NCI-H1105 treated with DMSO at 0.1 percent for 48 hours (cell line): ENCODE data around the gene MID2.
"Not testable (repeated sequence)": the region's sequence is repeated elsewhere in the genome, so short reads cannot be mapped to it uniquely, and the experiment has no call there.

Source experiments
- DNase-seq: peaks from one replicate; lab custom pipeline; 2025; lab: John Stamatoyannopoulos, UW

Gene MID2

GRCh38 chrX:107940095-107940494 is 114.4 kb downstream of the MID2 start:
- DNase-seq: no peak

- not testable (repeated sequence) for DNase-seq
These were observed 129.7 kb downstream of the MID2 start for GRCh38 chrX:107955337-107955736.

- DNase-seq: no peak
These were observed 143.0 kb downstream of the MID2 start for GRCh38 chrX:107968623-107969022.

DNA sequence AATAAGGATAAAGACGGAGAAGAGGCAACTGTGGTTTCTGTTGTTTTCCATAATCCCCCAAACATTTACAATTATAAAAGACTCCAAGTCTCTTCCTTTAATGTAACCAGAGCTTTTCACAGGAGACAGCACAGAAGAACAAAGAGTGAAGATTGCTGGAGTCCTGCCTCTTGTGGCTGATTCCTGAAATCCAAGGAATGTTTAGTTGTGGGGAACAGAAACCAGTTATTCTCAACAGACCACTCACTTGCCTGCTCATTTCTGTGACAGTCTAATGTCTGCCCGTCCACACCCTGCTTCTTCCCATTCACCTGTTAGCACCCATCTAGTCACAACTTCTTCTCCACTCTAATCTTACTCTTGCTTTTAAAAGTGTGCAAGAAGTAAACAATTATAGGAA is 144.4 kb downstream of the MID2 start:
- DNase-seq: no peak

- no peak for DNase-seq
These were observed 146.0 kb downstream of the MID2 start for GRCh38 chrX:107971636-107972035.
